ENCODE data around the gene BIRC6.
A peak's percentile ranks its signal among the peaks of the same experiment; 100 is the strongest.
"Not testable (repeated sequence)": the region's sequence is repeated elsewhere in the genome, so short reads cannot be mapped to it uniquely, and the experiment has no call there.

BIRC6 gene, protein sequence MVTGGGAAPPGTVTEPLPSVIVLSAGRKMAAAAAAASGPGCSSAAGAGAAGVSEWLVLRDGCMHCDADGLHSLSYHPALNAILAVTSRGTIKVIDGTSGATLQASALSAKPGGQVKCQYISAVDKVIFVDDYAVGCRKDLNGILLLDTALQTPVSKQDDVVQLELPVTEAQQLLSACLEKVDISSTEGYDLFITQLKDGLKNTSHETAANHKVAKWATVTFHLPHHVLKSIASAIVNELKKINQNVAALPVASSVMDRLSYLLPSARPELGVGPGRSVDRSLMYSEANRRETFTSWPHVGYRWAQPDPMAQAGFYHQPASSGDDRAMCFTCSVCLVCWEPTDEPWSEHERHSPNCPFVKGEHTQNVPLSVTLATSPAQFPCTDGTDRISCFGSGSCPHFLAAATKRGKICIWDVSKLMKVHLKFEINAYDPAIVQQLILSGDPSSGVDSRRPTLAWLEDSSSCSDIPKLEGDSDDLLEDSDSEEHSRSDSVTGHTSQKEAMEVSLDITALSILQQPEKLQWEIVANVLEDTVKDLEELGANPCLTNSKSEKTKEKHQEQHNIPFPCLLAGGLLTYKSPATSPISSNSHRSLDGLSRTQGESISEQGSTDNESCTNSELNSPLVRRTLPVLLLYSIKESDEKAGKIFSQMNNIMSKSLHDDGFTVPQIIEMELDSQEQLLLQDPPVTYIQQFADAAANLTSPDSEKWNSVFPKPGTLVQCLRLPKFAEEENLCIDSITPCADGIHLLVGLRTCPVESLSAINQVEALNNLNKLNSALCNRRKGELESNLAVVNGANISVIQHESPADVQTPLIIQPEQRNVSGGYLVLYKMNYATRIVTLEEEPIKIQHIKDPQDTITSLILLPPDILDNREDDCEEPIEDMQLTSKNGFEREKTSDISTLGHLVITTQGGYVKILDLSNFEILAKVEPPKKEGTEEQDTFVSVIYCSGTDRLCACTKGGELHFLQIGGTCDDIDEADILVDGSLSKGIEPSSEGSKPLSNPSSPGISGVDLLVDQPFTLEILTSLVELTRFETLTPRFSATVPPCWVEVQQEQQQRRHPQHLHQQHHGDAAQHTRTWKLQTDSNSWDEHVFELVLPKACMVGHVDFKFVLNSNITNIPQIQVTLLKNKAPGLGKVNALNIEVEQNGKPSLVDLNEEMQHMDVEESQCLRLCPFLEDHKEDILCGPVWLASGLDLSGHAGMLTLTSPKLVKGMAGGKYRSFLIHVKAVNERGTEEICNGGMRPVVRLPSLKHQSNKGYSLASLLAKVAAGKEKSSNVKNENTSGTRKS (N-terminal part only)

DNA sequence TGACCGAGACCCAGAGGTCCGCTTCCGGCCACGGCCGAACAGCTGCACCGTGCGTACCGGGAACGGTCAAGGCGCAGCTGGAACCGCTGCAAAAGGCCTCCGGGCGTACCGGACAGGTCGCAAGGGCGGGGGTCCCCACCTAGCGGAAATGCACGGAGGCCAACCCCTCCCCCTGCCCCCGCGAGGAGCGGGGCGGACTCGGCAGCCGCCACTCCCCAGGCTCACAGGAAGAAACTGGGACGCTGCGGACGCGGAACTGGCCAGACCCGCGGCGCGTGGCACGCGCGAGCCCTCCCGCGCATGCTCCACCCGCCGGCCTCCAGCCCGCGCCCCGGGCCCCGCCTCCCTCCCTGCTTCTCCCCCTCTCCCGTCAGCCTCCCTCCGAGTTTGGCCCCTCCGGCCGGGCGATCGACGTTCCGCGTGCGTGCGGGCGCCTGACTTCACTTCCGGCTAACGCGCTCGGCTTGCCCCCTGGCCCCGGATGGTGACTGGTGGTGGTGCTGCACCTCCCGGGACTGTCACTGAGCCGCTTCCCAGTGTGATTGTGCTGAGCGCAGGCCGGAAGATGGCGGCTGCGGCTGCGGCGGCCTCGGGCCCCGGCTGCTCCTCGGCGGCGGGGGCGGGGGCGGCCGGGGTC is at the start of gene BIRC6:
TSS of gene BIRC6 (plus strand) at position 343 of the 637 bp plus-strand sequence. CDS start at position 482, 139 bp downstream.
- DNase-seq, result peak; percentile 78 to 98

- no peak for DNase-seq
Observed at GRCh38 chr2:32310577-32310976, 46.2 kb upstream of the BIRC6 start.

DNA sequence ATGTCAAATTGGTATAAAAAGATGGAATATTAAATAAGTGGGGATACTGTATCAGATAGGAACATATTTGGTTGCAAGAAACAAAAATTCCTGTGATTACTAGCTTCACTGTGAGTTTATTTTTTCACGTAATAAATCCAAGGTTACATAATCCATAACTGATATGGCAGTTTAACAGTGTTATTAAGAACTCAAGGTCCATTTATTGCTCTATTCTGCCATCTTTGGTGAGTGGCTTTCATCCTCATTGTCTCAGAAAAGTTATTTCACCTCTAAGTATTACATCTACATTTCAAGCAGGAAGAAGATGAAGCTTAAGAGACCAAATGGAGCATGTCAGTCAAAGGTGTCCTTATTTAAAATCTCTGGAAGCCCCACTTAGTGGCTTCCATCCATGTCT is 41.9 kb upstream of the BIRC6 start:
- DNase-seq, result no peak

DNA sequence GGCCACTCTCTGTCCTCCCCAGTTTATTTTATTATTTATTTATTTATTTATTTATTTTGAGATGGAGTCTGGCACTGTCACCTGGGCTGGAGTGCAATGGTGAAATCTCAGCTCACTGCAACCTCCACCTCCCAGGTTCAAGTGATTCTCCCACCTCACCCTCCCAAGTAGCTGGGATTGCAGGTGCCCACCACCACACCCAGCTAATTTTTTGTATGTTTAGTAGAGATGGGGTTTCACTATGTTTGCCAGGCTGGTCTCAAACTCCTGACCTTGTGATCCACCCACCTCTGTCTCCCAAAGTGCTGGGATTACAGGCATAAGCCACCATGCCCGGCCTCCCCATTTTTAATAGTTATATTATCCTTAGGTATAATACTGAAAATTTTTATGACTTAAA is 28.1 kb upstream of the BIRC6 start:
- not testable (repeated sequence) for DNase-seq

DNA sequence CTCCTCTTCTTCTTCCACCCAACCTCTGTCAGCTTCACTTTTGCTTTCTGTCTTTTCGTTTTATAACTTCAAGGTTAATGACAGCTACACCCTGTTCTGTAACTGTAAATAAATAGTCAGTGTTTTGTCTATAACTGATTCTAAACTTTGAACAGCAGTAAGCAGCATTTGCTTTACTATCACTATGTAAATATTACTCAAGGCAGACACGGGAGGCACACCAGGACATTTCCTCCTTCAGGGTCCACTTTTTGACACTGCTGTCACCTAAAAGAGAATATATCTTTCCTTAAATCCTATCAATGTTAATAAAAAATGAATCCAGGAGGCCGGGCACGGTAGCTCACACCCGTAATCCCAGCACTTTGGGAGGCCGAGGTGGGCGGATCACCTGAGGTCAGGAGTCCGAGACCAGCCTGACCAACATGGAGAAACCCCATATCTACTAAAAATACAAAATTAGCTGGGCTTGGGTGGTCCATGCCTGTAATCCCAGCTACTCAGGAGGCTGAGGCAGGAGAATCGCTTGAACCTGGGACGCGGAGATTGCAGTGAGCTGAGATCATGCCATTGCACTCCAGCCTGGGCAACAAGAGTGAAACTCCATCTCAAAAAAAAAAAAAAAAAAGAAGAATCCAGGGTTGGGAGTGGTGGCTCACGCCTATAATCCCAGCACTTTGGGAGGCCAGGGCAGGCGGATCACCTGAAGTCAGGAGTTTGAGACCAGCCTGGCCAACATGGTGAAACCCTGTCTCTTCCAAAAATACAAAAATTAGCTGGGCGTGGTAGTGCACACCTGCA is 27.4 kb upstream of the BIRC6 start:
- not testable (repeated sequence) for DNase-seq

DNA sequence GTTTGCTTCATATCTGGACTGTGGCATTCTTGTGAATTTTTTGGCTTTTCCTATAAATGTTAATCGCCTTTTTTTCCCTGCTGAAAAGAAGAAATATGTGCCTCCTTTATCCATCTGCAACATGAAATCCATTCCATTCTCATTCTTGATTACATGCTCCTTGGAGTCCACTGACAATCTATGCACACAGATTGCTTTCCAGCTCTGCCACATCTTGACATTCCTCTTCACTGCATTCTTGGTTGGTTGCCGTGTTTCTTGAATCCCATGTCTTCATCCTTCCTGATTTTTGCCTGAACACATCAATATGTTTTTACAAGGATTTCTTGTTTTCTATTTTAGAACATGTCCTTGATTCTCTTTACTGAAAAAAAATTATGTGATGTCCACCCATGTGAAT is 26.7 kb upstream of the BIRC6 start:
- DNase-seq, result no peak

DNA sequence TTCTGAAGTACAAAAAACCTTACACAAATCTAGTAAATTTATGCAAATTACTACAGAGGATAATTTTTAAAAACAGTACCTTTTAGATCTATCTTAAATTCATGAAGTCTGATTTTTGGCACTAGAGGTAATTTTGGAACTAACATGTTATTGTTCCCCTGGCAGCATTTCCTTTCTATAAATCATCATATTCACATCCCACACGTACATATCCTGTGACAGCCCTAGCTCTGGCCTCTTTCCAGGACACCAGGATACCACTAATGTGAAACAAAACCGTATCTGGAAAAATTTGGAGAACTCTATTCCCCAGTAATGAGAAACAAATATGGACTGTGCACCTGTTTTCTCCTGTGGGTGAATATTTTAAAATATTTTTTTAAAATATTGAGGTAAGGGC is 14.0 kb upstream of the BIRC6 start:
- no peak for DNase-seq

DNA sequence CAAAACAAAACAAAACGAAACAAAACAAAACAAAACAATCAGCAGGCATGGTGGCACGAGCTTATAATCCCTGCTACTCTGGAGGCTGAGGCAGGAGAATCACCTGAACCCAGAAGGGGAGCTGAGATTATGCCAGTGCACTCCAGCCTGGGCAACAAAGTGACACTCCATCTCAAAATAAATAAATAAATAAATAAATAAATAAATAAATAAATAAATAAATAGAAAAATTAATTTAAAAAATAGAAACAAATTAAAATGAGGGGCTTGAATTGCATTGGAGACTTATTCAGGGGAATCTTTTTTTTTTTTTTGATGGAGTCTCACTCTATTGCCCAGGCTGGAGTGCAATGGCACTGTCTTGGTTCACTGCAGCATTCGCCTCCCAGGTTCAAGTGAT is 6.0 kb upstream of the BIRC6 start:
- DNase-seq, result not testable (repeated sequence)

GRCh38 chr2:32355976-32356680 is 695 bp upstream of the BIRC6 start:
- DNase-seq, result peak in 1 of 2 experiments; percentile 72

DNA sequence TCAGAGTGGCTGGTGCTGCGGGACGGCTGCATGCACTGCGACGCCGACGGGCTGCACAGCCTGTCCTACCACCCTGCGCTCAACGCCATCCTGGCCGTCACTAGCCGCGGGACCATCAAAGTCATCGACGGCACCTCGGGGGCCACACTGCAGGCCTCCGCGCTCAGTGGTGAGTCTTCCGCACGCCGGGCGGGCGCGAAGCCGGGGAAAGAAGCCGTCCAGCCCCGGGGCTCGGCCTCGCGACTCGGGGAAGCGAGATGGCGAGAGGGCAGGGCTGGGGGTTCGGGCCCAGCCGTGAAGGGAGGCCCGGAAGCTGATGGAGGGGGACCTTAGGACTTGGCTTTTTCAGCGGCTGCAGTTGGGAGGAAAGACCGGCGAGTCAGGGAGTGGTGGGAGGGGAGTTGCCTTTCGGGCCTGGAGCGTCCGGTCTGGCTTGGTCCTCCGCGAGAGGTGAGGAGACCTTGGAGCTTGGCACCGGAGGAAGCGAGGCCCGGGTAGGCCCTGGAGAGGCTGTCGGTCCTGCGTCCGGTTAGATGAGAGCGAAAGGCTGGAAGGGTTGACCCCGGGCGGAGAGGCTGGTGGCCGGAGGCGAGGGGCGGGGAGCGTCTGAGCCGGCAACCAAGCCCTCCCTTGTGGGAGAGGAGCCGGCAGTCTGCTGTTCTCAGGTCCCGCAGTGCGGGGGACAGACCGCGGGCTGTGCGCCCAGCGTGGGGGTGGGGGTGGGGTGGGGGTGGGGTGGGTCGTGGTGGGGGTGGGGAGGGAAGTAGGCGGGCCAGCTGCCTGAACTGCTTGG is 691 bp downstream of the BIRC6 start:
- peak in 1 of 2 experiments; percentile 44 for DNase-seq

GRCh38 chr2:32358111-32358482 is 1.3 kb downstream of the BIRC6 start:
- no peak for DNase-seq

DNA sequence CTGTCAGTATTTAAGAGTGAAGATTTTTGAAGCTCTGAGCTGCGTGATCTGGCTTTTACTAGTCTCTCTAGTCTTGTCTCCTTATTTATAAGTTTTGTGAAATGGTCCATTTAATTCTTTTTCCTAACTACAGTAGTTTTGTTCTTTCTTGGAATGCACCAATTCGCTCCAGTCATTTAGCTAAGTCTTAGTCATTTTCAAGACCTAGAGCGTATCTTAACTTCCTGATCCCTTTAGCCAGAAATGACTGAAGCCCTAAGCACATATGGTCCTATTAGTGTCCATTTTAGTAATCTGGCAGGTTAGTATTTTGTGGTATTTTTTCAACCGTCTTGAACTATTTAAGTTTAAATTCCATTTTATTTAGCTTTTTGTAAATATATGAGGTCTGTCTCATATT is 3.6 kb downstream of the BIRC6 start:
- DNase-seq, result no peak

DNA sequence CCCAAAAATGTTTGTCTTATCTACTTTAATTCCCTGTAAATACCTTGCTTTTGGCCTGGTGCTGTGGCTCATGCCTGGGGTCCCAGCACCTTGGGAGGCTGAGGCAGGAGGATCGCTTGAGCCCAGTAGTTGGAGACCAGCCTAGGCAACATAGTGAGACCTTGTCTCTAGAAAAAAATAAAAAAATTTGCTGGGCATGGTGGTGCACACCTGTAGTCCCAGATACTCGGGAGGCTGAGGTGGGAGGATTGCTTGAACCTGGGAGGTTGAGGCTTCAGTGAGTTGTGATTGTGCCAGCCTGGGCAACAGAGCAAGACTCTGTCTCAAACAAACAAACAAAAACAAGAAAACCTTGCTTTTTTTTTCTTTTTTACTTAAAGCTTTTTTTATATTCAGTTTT is 6.2 kb downstream of the BIRC6 start:
- DNase-seq, result not testable (repeated sequence)

DNA sequence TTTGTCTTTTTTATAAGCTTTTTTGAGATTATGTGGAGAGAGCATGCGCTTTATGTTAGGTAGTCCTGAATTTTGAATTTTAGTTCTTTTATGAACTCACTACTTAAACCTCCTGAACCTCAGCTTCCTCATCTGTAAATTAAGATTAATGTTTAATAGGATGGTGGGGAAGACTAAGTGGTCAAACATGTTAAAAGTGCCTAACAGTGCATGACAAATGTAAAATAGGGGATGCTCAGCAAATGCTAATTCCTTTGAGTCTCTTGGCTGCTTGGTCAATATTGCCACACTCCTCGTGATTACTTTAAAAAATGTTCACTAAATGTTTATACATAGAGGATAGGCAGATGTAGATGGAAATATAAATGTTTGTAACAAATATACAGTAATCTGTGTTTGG is 6.8 kb downstream of the BIRC6 start:
- DNase-seq, result no peak

- not testable (repeated sequence) for DNase-seq
Observed at GRCh38 chr2:32364290-32364689, 7.5 kb downstream of the BIRC6 start.

GRCh38 chr2:32365679-32366078 is 8.9 kb downstream of the BIRC6 start:
- not testable (repeated sequence) for DNase-seq

- DNase-seq, result no peak
Observed at GRCh38 chr2:32366595-32366994, 9.8 kb downstream of the BIRC6 start.

DNA sequence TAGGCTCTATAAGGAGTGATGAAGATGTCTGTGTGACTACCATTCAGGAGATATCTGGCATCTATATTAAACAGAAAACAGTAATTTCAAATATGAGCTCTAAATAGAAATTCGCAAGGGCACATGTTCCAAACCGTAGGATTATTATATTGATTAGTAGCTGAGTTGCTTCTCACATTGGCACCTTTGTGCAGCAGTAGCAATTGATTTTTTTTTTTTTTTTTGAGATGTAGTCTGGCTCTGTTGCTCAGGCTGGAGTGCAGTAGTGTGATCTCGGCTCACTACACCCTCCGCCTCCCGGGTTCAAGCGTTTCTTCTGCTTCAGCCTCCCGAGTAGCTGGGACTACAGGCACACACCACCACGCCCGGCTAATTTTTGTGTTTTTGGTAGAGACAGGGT is 12.4 kb downstream of the BIRC6 start:
- DNase-seq, result no peak

DNA sequence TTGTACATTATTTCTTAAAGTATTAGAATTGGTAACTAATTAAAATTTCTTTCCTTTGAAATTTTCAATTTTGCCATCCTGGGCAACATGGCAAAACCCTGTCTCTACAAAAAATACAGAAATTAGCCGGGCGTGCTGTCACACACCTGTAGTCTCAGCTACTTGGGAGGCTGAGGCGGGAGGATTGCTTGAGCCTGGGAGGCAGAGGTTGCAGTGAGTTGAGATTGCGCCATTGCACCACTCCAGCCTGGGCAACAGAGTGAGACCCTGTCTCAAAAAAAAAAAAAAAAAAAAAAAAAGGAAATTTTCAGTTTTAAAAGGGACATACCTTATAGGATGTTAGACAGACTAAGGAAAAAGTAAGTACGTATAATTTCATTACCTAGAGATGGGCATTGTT is 14.1 kb downstream of the BIRC6 start:
- not testable (repeated sequence) for DNase-seq
